ENCODE measurements around the gene CXADR.

CXADR gene

DNA sequence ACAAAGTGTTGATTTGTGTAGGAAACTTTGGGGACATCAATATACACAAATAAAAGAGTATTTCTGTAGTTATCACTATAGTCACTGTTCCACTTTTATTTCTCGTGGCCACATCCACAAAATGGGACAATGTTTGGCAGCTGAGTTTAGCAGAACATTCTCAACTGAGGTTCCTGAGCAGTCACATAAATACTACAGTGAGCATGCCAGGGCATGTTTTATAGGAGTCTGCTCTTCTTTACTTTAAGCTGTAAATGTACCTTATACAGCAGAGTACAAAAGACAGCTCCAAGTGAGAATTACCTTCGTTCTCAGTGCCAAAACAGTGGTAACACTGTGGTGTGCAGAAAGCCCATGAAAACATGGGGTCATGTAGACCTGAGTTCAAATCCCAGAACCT lies 94.8 kb downstream of the CXADR start:
- DNase-seq (ENCODE audit: low spot score), result no peak

DNA sequence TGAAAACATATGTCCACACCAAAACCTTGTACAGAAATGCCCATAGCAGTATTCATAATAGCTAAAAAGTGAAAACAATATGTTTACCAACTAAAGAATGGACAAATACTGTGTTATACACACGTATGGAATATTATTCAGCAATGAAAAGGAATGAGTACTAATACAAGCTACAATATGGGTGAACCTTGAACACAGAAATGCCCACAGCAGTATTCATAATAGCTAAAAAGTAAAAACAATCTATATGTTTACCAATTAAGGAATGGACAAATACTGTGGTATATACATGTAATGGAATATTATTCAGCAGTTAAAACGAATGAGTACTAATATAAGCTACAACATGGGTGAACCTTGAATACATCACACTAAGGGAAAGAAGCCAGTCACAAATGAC lies 96.8 kb downstream of the CXADR start:
- DNase-seq (ENCODE audit: low spot score), result no peak

DNA sequence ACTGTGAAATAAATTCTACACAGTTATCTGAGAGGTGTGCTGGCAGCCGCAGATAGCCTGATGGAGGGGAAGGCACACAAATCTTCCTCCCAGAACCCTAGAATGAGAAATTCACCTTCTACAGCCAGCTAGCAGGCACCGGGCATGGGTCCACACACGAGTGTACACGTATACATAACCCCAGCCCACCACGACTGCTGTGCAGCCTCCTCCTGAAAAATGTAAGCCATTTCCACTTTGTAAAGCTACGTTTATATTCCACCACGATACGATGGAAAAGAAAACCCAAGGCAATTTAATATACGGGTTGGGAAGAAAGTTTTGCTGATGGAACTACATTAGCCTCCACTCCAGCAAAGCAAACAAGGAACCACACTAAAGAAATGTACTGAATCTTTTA lies 98.1 kb downstream of the CXADR start:
- DNase-seq (ENCODE audit: low spot score), result no peak

DNA sequence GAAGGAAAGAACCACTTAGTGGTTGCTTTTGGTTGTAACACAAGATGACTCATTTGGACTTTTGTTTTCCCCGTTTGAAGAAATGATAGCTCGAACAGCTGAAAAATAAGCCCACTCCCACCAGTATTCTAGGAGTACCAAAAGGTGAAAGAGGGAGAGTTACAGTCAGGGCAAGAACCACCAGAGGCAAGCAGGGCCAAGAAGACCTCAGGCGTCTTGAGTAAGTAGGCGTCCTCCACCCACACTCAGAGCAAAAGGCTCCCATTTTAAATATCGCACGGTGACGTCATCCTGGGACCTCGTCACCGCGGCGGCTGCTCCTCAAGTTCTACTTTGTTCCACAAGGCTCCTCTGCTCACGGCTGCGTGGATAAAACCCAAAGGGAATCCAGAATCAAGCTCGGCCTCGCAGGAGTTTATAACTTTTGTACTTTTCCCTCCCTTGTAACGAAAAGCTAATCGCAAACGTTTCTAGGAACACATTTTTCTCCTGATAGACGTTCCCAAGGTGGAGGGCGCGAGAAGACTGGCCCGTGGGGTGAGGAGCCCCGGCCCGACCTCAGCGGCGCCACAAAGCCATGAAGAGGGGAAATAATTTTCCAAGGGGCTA lies 98.7 kb downstream of the CXADR start:
- DNase-seq (ENCODE audit: low spot score), result peak; percentile 85

DNA sequence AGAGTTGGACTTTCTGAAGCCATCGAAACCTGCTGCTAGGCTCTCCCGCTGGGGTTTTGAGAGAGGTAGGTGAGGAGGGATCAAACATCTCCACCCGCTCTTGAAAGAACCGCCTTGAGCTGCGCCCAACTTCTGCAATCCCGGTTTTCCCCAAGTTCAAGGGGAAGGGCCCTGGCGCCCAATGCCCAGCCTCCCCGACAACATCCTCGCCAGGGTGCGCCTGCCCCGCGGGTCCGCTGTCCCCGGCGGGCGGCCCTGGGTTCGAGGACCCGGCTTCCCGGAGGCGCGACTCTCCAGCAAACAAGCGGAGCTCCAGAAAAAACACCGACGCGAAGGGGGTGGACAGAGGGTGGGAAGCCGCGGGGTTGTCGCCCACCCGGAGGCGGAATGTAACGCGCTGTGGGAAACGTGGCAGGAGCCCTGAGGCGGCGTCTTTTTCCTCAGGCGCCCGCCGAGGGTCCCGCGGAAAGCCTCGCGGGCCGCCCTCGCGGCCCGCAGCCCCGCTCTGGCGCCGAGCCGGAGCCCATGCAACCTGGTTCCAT lies 99.3 kb downstream of the CXADR start:
- peak; percentile 10 for DNase-seq (ENCODE audit: low spot score)

DNA sequence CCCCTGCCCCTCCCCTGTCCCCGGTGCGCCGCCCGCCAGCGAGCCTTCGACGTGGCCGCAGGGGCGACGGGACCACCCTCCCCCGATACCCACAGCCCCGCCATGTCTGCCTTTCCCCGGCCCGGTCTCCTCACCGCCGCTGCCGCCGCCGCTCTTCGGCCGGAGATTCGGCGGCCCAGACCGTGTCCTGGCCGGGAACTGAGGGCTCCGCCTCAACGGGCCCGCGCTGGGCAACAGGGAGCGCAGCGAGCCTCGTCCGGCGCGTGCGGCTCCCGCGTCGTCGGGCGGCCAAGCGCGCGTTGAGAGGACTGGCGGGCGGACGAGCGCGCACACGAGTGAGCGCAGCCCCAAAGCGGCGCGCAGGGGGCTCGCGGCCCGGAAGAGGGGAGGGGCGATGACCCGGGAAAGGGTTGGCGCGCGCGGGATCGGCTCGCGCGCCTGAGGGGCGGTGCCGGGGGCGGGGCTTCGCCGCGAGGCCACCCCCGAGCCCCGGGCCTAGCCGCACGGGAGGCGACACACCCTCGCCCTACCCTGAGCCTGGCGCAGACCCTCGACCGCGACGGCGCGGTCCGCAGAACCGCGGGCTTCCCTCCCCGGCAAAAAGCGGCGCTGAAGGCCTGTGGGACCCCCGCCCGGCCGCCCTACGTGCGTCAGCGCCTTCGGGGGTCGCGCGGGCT lies 99.9 kb downstream of the CXADR start, which contains the start of gene BTG3:
BTG3 (minus strand) TSS at position 337 of the 677 bp plus-strand sequence. CDS start 3,757 bp downstream, outside the sequence.
- peak; percentile 87 for DNase-seq (ENCODE audit: low spot score)

DNA sequence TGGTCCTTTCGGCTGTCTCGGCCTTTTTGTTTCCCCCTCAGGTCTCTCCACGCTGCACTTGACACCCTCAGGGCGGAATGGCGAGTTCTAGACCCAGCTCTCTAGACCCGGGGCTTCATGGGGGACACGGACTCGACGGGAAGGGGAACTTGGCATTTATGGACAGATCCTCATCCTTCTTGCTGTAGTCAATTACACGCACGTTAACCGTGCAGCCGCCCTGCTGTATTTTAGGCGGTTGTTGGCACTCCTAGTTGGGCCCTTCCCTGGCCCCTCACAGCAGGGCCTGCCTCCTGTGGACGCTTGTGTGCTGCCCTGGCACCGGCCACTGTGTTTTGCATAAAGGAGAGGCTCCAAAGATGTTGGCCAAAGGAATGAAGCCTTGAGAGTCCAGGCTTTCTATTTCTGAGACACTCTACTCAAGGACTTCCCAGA lies 100.4 kb downstream of the CXADR start:
- no peak for DNase-seq (ENCODE audit: low spot score)

DNA sequence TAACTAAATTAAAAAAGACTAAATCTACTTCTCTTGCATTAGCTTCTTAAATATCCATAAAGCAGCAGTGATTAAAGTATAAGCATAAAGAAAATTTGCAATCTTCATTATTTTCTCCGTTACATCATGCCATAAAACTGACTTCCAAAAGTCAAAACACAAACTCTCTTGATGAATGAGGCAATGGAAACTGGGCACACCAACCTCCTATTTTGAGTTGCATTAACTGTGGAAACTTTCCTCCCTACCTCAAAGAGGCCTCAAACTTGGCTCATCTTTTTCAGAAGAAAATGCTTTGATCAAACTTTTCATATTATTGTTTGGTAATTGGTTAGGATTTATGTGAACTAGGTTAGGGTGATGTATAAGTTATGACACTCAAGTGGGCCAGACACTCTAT lies 104.0 kb downstream of the CXADR start:
- DNase-seq (ENCODE audit: low spot score), result no peak

DNA sequence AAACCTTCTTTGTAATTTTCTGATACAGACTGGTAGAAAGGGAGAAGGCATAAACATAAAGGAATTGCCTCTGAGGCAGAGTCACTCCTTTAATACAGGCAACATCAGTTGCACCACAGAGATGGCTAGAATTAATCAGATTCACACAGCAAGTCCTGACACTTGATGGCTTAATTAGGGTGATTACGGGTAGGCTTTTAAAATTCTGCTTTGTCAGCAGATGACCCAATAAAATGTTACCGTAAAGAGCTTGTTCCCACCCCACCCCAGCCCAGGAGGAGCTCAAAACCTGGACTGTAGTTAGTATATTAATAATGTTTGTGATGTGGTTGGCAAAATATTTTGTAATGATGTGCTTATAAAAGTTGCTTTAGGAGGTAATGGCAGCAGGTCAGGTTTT lies 109.2 kb downstream of the CXADR start:
- DNase-seq (ENCODE audit: low spot score), result no peak

DNA sequence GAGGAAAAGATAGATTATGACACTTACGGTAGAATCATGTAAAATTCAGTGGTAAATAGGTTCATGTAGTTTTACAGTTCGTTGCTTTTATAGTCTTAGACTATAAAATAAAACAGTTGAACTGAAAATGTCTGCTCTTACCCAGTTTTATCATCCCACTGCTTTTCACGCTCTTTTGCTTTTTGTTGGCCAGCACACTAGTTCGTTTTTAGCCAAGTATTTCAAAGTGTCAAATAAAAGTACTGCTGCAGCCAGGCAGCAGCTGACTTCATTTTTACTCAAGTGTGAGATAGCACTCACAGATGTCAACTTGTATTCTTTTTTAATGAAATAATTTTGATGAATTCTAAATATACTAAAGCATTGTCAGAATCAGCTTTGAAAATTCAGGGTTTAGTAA lies 118.4 kb downstream of the CXADR start:
- no peak for DNase-seq (ENCODE audit: low spot score)

DNA sequence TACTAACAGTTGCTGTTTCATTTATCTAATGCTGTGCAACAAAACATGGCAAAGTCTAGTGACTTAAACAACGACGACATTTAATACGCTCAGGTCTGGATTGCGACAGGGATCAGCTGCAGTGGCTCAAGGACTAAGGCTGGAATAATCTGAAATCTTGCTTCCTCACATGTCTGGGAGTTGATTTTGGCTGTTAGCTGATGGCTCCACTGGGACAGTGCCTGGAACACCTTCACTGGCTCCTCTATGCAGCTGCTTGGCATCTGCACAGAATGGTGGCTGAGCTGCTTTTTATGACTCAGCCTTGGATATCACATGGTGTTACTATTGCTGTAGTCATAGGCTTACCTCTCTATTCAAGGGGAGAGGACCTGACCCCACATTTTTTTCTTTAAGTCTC lies 123.9 kb downstream of the CXADR start:
- DNase-seq (ENCODE audit: low spot score), result no peak

DNA sequence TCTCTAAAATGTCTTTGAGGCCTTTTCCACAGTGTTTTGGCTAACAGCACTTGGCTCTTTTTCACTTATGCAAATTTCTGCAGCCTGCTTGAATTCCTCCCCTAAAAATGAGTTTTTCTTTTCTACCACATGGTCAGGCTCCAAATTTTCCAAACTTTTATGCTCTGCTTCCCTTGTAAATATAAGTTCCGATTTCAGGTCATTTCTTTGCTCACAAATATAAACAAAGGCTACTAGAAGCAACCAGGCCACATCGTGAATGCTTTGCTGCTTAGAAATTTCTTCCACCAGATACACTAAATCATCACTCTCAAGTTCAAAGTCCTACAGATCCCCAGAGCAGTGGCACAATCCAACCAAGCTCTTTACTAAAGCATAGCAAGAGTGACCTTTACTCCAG lies 128.0 kb downstream of the CXADR start:
- no peak for DNase-seq (ENCODE audit: low spot score)

Measured in activated CD4-positive, alpha-beta T cell treated with anti-CD3 and anti-CD28 coated beads, Interleukin-2, Interleukin-4, amounts not matched to agents 100 ng/mL and 50 ng/mL, durations not matched to agents 16 hours and 8 hours (primary cell).